Smooth muscle cell (in vitro differentiated cells): ENCODE results near the gene P4HA2. TPM values are rescaled to one million over a fixed set of nuclear protein-coding genes. Genes with fewer than 3 reads are reported as not detected.

ENCODE experiments used
- DNase-seq: peaks from one replicate; lab custom pipeline; 2025; ENCODE audit not compliant: unreplicated experiment; lab: John Stamatoyannopoulos, UW
- H2AFZ ChIP-seq: fragments of 200-600 bp; sonication (generic); 2 replicates; pipeline ENCODE4 v1.6.0; 2016; ENCODE audit warnings: antibody characterized with exemption, low read depth, mild to moderate bottlenecking
- H3F3A ChIP-seq: fragments of 200-600 bp; sonication (generic); 2 replicates; pipeline ENCODE4 v1.6.0; 2017; ENCODE audit warnings: antibody characterized with exemption, low read depth
- H3K27ac ChIP-seq: fragments of 200-600 bp; sonication (generic); 2 replicates; pipeline ENCODE4 v1.5.1; 2016; ENCODE audit warnings: low read depth, mild to moderate bottlenecking
- H3K27me3 ChIP-seq: fragments of 200-600 bp; sonication (generic); 2 replicates; pipeline ENCODE4 v1.6.1; 2016; ENCODE audit warnings: low read depth, mild to moderate bottlenecking
- H3K36me3 ChIP-seq: fragments of 200-600 bp; sonication (generic); 2 replicates; pipeline ENCODE4 v1.5.1; 2016; ENCODE audit warnings: low read depth
- H3K4me1 ChIP-seq: fragments of 200-600 bp; sonication (generic); 2 replicates; pipeline ENCODE4 v1.5.1; 2016; ENCODE audit warnings: low read depth
- H3K4me2 ChIP-seq: fragments of 200-600 bp; sonication (generic); 2 replicates; pipeline ENCODE4 v1.6.0; 2016; ENCODE audit warnings: mild to moderate bottlenecking
- H3K4me3 ChIP-seq: fragments of 200-600 bp; sonication (generic); 2 replicates; pipeline ENCODE4 v1.5.1; 2016; ENCODE audit warnings: mild to moderate bottlenecking
- H3K79me2 ChIP-seq: fragments of 200-600 bp; sonication (generic); 2 replicates; pipeline ENCODE4 v1.6.0; 2016; ENCODE audit warnings: low read depth, mild to moderate bottlenecking
- H3K9ac ChIP-seq: fragments of 200-600 bp; sonication (generic); 2 replicates; pipeline ENCODE4 v1.6.0; 2016; ENCODE audit warnings: low read depth
- H3K9me3 ChIP-seq: fragments of 200-600 bp; sonication (generic); replicated peaks from 2 replicates; pipeline ENCODE4 v1.5.1; 2016; ENCODE audit warnings: low read depth
- H4K20me1 ChIP-seq: fragments of 200-600 bp; sonication (generic); 2 replicates; pipeline ENCODE4 v1.6.0; 2016; ENCODE audit warnings: low read depth
- CTCF ChIP-seq: fragments of 200-600 bp; sonication (generic); IDR thresholded peaks from 2 replicates; pipeline ENCODE4 v1.5.1; 2017; ENCODE audit warnings: borderline replicate concordance, mild to moderate bottlenecking, antibody characterized with exemption; ENCODE audit not compliant: insufficient read depth, poor library complexity, severe bottlenecking
- WGBS: methylation state at CpG from one replicate; pipeline ENCODE4 v1.1.7; 2016; ENCODE audit warnings: low lambda C conversion rate; 5-methylcytosine and 5-hydroxymethylcytosine counted together
- polyA plus RNA-seq: library from polyadenylated mRNA; unstranded; fragments of >200 nt; fragmentation: Nextera tagmentation; extraction: Ambion mirVana; gene quantifications from 2 replicates; pipeline ENCODE4 v1.2.1, GENCODE V29; 2016
- total RNA-seq: library from RNA; depleted of rRNA; stranded (reverse); fragments of >200 nt; gene quantifications from 2 replicates; pipeline ENCODE4 v1.2.3, GENCODE V29; 2014

P4HA2 gene
- total and polyA plus RNA-seq, 2 experiments from 2014 or later: 352 to 707 TPM

- Histone ChIP-seq H3K9me3 (no peaks in the 10 kb centered on the region), H3K4me3 (no peak overlapping the region), H3K9ac (no peak overlapping the region), H3K27me3 (no peaks in the 10 kb centered on the region), H3K4me2 (no peak overlapping the region), H3K79me2 (no peaks in the 10 kb centered on the region), H2AFZ (no peak overlapping the region), H3K36me3 (no peaks in the 10 kb centered on the region), H3F3A (no peaks in the 10 kb centered on the region), H4K20me1 (no peaks in the 10 kb centered on the region), H3K4me1 (no peaks in the 10 kb centered on the region), H3K27ac (no peak overlapping the region)
- TF ChIP-seq CTCF: no peak
- DNase-seq: no peak
- WGBS: 84% methylated on average over 10 of the region's 10 CpGs
Observed at GRCh38 chr5:132251220-132251725, 23.6 kb upstream of the P4HA2 start.

- Histone ChIP-seq H4K20me1 (no peaks in the 10 kb centered on the region), H3K4me3 (no peak overlapping the region), H3K27me3 (no peaks in the 10 kb centered on the region), H3K4me2 (no peak overlapping the region), H3K9ac (no peak overlapping the region), H2AFZ (no peak overlapping the region), H3K36me3 (no peaks in the 10 kb centered on the region), H3F3A (no peaks in the 10 kb centered on the region), H3K79me2 (no peaks in the 10 kb centered on the region), H3K9me3 (no peaks in the 10 kb centered on the region), H3K4me1 (no peaks in the 10 kb centered on the region), H3K27ac (no peak overlapping the region)
- TF ChIP-seq CTCF: no peak
- no peak for DNase-seq
- WGBS: 97% methylated on average over 2 of the region's 2 CpGs
Observed at GRCh38 chr5:132250547-132250946, 22.9 kb upstream of the P4HA2 start.

- H3K4me1 ChIP-seq: no peaks in the 10 kb centered on the region
- no peak overlapping the region for H2AFZ ChIP-seq
- H3K27me3 ChIP-seq: no peaks in the 10 kb centered on the region
- H3K79me2 ChIP-seq: no peaks in the 10 kb centered on the region
- H3K9me3 ChIP-seq: no peaks in the 10 kb centered on the region
- no peaks in the 10 kb centered on the region for H4K20me1 ChIP-seq
- H3K9ac ChIP-seq: no peak overlapping the region
- DNase-seq: no peak
- H3K27ac ChIP-seq: no peak overlapping the region
- H3K4me3 ChIP-seq: no peak overlapping the region
- no peaks in the 10 kb centered on the region for H3F3A ChIP-seq
- no peak for TF ChIP-seq CTCF
- H3K4me2 ChIP-seq: no peak overlapping the region
- H3K36me3 ChIP-seq: no peaks in the 10 kb centered on the region
Observed at GRCh38 chr5:132246806-132247205, 19.2 kb upstream of the P4HA2 start.

- H3K9ac ChIP-seq: no peak overlapping the region
- DNase-seq: no peak
- WGBS: 67% methylated on average over 1 of the region's 1 CpG
- no peak overlapping the region for H2AFZ ChIP-seq
- no peak for TF ChIP-seq CTCF
- H3K79me2 ChIP-seq: no peaks in the 10 kb centered on the region
- H3K4me3 ChIP-seq: no peak overlapping the region
- no peak overlapping the region for H3K4me2 ChIP-seq
- H3K27ac ChIP-seq: no peak overlapping the region
- H3K4me1 ChIP-seq: no peaks in the 10 kb centered on the region
- H3F3A ChIP-seq: no peaks in the 10 kb centered on the region
- H3K27me3 ChIP-seq: no peaks in the 10 kb centered on the region
- H4K20me1 ChIP-seq: no peaks in the 10 kb centered on the region
- H3K36me3 ChIP-seq: no peaks in the 10 kb centered on the region
- no peaks in the 10 kb centered on the region for H3K9me3 ChIP-seq
Observed at GRCh38 chr5:132245593-132245992, 17.9 kb upstream of the P4HA2 start.
